Loucy (cell line): ENCODE measurements around the gene PHACTR3.

Experiments
- EZH2phosphoT487 ChIP-seq: fragments of 200-600 bp; IDR thresholded peaks from 2 replicates; pipeline ENCODE4 v1.6.1; 2018; ENCODE audit warnings: antibody characterized with exemption, mild to moderate bottlenecking, moderate library complexity, borderline replicate concordance
- TF ChIP-seq, protein P1 (sequence below): fragments of 200-600 bp; sonication (generic); conservative IDR thresholded peaks from 2 replicates; pipeline ENCODE4 v1.5.1; 2014; ENCODE audit warnings: mild to moderate bottlenecking, antibody characterized with exemption, low read length

DNA sequence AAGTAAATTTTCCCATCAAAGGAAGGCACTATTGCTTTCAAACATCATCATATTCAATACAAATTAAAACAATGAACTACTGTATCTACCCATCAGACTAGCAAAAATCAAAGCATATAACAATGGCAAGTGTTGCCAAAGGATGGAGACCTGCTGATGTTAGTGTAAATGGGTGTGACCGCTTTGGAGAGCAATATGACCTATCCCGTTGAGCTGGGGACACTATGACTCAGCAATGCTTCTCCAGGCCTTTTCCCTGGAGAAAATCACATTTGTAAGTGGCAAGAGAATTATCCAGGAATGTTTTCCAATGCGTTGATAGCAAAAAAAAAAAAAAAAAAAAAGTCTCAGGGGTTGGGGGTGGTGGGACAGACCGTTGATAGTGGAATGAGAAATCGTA is 46.1 kb downstream of the PHACTR3 start:
- TF ChIP-seq EZH2phosphoT487: no peak
- TF ChIP-seq, protein P1, sequence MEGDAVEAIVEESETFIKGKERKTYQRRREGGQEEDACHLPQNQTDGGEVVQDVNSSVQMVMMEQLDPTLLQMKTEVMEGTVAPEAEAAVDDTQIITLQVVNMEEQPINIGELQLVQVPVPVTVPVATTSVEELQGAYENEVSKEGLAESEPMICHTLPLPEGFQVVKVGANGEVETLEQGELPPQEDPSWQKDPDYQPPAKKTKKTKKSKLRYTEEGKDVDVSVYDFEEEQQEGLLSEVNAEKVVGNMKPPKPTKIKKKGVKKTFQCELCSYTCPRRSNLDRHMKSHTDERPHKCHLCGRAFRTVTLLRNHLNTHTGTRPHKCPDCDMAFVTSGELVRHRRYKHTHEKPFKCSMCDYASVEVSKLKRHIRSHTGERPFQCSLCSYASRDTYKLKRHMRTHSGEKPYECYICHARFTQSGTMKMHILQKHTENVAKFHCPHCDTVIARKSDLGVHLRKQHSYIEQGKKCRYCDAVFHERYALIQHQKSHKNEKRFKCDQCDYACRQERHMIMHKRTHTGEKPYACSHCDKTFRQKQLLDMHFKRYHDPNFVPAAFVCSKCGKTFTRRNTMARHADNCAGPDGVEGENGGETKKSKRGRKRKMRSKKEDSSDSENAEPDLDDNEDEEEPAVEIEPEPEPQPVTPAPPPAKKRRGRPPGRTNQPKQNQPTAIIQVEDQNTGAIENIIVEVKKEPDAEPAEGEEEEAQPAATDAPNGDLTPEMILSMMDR: no peak
